ENCODE measurements around the gene ABHD8. TPM values are rescaled to one million over a fixed set of nuclear protein-coding genes. Genes with fewer than 3 reads are reported as not detected.

The ABHD8 gene
- total and polyA plus RNA-seq, 2 of the 13 experiments (the other 11 are each of a cell fraction or from before 2014, with no cell fraction given): 6.3 to 7.2 TPM

GRCh38 chr19:17260842-17261325 is 42.3 kb downstream of the ABHD8 start (continued):
- TF ChIP-seq ZNF232 (CRISPR knock-in tag; IDR thresholded peaks at IDR 0.05; ENCODE audit: borderline replicate concordance) (no peak), MAX (IDR thresholded peaks at IDR 0.05) (peak; percentile 79), GZF1 (CRISPR knock-in tag; IDR thresholded peaks at IDR 0.05) (no peak), HOXA3 (CRISPR knock-in tag; IDR thresholded peaks at IDR 0.05) (peak; percentile 34; the same call in 1 of the 2 replicates), XRCC5 (optimal IDR thresholded peaks at IDR 0.05; ENCODE audit: low read length) (peak; percentile 96), ZNF660 (CRISPR knock-in tag; IDR thresholded peaks at IDR 0.05; ENCODE audit: borderline replicate concordance, low read depth) (no peak), SP5 (CRISPR knock-in tag; IDR thresholded peaks at IDR 0.05; ENCODE audit: borderline replicate concordance, low read depth) (peak; percentile 37; the same call in 1 of the 2 replicates), MXD4 (CRISPR knock-in tag; IDR thresholded peaks at IDR 0.05) (0 out of 2 replicates have a peak, but pooled peaks have one; percentile 28), ZNF768 (CRISPR knock-in tag; IDR thresholded peaks at IDR 0.05) (no peak), HNF1A (IDR thresholded peaks at IDR 0.05; ENCODE audit: low read depth) (no peak), HNF1A (CRISPR knock-in tag; IDR thresholded peaks at IDR 0.05; ENCODE audit: borderline replicate concordance) (no peak), ZNF292 (CRISPR knock-in tag; IDR thresholded peaks at IDR 0.05; ENCODE audit: borderline replicate concordance, low read depth) (peak; percentile 43; the same call in 1 of the 2 replicates), KAT8 (CRISPR knock-in tag; IDR thresholded peaks at IDR 0.05) (peak; percentile 69; the same call in 1 of the 2 replicates), NAIF1 (CRISPR knock-in tag; IDR thresholded peaks at IDR 0.05; ENCODE audit: borderline replicate concordance) (no peak), MLX (CRISPR knock-in tag; IDR thresholded peaks at IDR 0.05) (peak; percentile 26; the same call in 1 of the 2 replicates), MTA1 (CRISPR knock-in tag; IDR thresholded peaks at IDR 0.05; ENCODE audit: borderline replicate concordance) (peak; percentile 59; the same call in 1 of the 2 replicates), PPARG (CRISPR knock-in tag; conservative IDR thresholded peaks at IDR 0.05) (0 out of 2 replicates have a peak, but pooled peaks have one; percentile 45), SMARCC2 (IDR thresholded peaks at IDR 0.05) (no peak), TERF1 (CRISPR knock-in tag; IDR thresholded peaks at IDR 0.05) (no peak), ZSCAN9 (CRISPR knock-in tag; IDR thresholded peaks at IDR 0.05; ENCODE audit: borderline replicate concordance) (no peak), KLF16 (CRISPR knock-in tag; IDR thresholded peaks at IDR 0.05) (peak in 1 of 2 experiments; percentile 61; a peak in 1 of 4 replicates), KLF12 (CRISPR knock-in tag; IDR thresholded peaks at IDR 0.05; ENCODE audit: borderline replicate concordance) (no peak), ELF1 (CRISPR knock-in tag; IDR thresholded peaks at IDR 0.05) (0 out of 2 replicates have a peak, but pooled peaks have one; percentile 9), RAD21 (CRISPR knock-in tag; IDR thresholded peaks at IDR 0.05) (peak; percentile 76)
